CD4-positive, alpha-beta memory T cell (primary cell): ENCODE results near the gene MXRA7. TPM values are rescaled to one million over a fixed set of nuclear protein-coding genes. Genes with fewer than 3 reads are reported as not detected.

Experiments
- CTCF ChIA-PET: fragments of 350-600 bp; sonication (Branson Sonifier 250); formaldehyde crosslinking; loops from one replicate; lab custom pipeline; 2021; ENCODE audit warnings: inconsistent platforms; ENCODE audit not compliant: partially characterized antibody; lab: Charles Lee
- POLR2A ChIA-PET: fragments of 350-600 bp; sonication (Branson Sonifier 250); formaldehyde crosslinking; loops from one replicate; lab custom pipeline; 2021; ENCODE audit not compliant: partially characterized antibody; lab: Charles Lee
- DNase-seq, 5 donors: peaks; one replicate each; pipeline versions ENCODE4 v3.0.0 to v3.0.0-alpha.2; 2020 to 2022; ENCODE audit warnings: mixed read lengths in 1 of 5
- H3K27ac ChIP-seq: one replicate; pipeline ENCODE4 v1.7.0; 2013; ENCODE audit warnings: low read depth, low read length
- H3K27me3 ChIP-seq: 2 replicates; pipeline ENCODE4 v1.7.0; 2013; ENCODE audit warnings: mild to moderate bottlenecking, low read length, moderate library complexity; ENCODE audit not compliant: insufficient read depth
- H3K36me3 ChIP-seq: 2 replicates; pipeline ENCODE4 v1.7.0; 2013; ENCODE audit warnings: mild to moderate bottlenecking, low read length, moderate library complexity; ENCODE audit not compliant: insufficient read depth
- H3K4me1 ChIP-seq: 2 replicates; pipeline ENCODE4 v1.7.0; 2013; ENCODE audit warnings: mild to moderate bottlenecking, low read length, moderate library complexity; ENCODE audit not compliant: insufficient read depth
- H3K4me3 ChIP-seq, 2 donors: one replicate each; pipeline ENCODE4 v1.7.0; 2013; ENCODE audit warnings: low read length in 2 of 2, mild to moderate bottlenecking in 1 of 2
- H3K9me3 ChIP-seq, 2 donors: one replicate each; pipeline ENCODE4 v1.7.0; 2013; ENCODE audit warnings: low read length in 2 of 2, control low read depth in 1 of 2; ENCODE audit not compliant: control insufficient read depth in 1 of 2
- H3K27ac Mint-ChIP-seq, 7 donors: one replicate each; pipeline ENCODE4 v1.8.0; 2020 to 2021; ENCODE audit warnings: mixed read lengths in 7 of 7, mild to moderate bottlenecking in 6 of 7, inconsistent platforms in 3 of 7, moderate library complexity in 3 of 7
- H3K27me3 Mint-ChIP-seq, 2 donors: one replicate each; pipeline ENCODE4 v1.8.0; 2020 to 2021; ENCODE audit warnings: mixed read lengths in 2 of 2
- H3K36me3 Mint-ChIP-seq, 2 donors: one replicate each; pipeline ENCODE4 v1.8.0; 2020 to 2021; ENCODE audit warnings: mixed read lengths in 2 of 2, inconsistent platforms in 1 of 2, mild to moderate bottlenecking in 1 of 2
- H3K4me1 Mint-ChIP-seq, 4 donors: one replicate each; pipeline ENCODE4 v1.8.0; 2020 to 2021; ENCODE audit warnings: mixed read lengths in 4 of 4, mild to moderate bottlenecking in 1 of 4
- H3K4me3 Mint-ChIP-seq, 8 donors: one replicate each; pipeline ENCODE4 v1.8.0; 2020 to 2021; ENCODE audit warnings: mixed read lengths in 8 of 8, mild to moderate bottlenecking in 7 of 8, moderate library complexity in 6 of 8, inconsistent platforms in 3 of 8
- H3K9me3 Mint-ChIP-seq, 8 donors: one replicate each; pipeline ENCODE4 v1.8.0; 2020 to 2021; ENCODE audit warnings: mixed read lengths in 8 of 8, mild to moderate bottlenecking in 5 of 8, inconsistent platforms in 3 of 8, moderate library complexity in 1 of 8
- intact Hi-C: fragments of 100-400 bp; cut with micrococcal nuclease; formaldehyde crosslinking; loops from one replicate; pipeline ENCODE4 v1.15.1; 2023
- polyA plus RNA-seq, 2 donors: library from polyadenylated mRNA; unstranded; fragments of 300-500 nt; fragmentation: Illumina TruSeq; gene quantifications; one replicate each; pipeline ENCODE4 v1.2.3, GENCODE V29; 2021
- total RNA-seq, 2 experiments: library from RNA; stranded (reverse); gene quantifications; one replicate each; pipeline ENCODE4 v1.2.3, GENCODE V29; 2021

MXRA7 gene, protein sequence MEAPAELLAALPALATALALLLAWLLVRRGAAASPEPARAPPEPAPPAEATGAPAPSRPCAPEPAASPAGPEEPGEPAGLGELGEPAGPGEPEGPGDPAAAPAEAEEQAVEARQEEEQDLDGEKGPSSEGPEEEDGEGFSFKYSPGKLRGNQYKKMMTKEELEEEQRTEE
- total RNA-seq (1 to 10 TPM; 6.3 to 9.2 TPM), polyA plus RNA-seq (10 to 100 TPM in 1 of 2 donors, 1 to 10 TPM in 1; 5.3 to 15.0 TPM)

DNA sequence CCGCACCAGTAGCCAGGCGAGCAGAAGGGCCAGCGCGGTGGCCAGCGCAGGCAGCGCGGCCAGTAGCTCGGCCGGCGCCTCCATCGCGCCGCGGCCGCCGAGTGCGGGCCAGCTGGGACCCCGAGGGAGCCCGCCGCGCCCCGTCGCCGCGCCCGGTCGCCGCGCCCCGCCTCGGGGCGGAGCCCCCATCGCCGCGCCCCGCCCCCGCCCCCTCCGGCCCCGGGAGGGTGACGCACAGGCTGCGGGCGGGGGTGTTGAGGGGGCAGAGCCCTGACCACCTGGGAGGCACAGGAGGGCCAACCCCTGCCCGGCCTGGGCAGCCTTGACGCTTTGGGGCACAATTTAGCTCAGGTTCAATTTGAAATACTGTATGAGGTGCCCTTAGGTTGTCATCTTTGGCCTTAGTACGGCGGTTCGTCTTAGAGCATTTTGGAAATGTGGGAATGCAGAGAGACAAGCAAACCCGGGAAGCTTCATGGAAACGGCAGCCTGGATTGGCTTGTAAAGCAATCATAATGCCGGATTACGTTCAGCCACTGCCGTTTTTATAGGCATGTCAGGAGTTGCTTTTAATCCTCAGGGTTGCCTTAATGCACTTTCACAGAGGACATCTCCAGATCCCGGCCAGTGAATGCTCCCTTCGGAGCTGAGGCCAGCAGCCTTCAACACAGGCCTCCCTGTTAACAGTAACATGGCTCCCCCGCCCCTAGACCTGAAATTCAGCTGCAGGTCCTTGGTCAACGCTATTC is at the start of gene MXRA7:
Gene MXRA7 (minus strand): TSS at position 103 of the 749 bp plus-strand sequence. CDS start 19 bp downstream, at position 84.
- no peaks in the 10 kb centered on the region for H3K27me3 ChIP-seq
- peak; percentile 34 to 56 (median 38) for DNase-seq
- Mint-ChIP-seq H3K27me3 (no peaks in the 10 kb centered on the region), H3K36me3 (peaks cover 22 to 24% of the 10 kb centered on the region in 2 donors), H3K4me3 (peak within 1 kb of the TSS; percentile 75 to 86 (median 80)), H3K4me1 (peaks cover 19 to 49% (median 30%) of the 10 kb centered on the region in 4 donors), H3K27ac (peak within 1 kb of the TSS; percentile 15 to 86 (median 64)), H3K9me3 (no peaks in the 10 kb centered on the region)
- CTCF ChIA-PET = interaction anchor here (1.2 to 6.4 kb wide), 3 partner anchors 15 to 153 kb away, joined by 5 to 54 read pairs (median 5); partner anchors contain the start of genes JMJD6 and METTL23
- H3K4me3 ChIP-seq = peak within 1 kb of the TSS in 1 of 2 donors; percentile 37
- peaks cover 16% of the 10 kb centered on the region for H3K36me3 ChIP-seq
- H3K4me1 ChIP-seq = peaks cover 38% of the 10 kb centered on the region
- H3K27ac ChIP-seq = no peak within 1 kb of the TSS
- POLR2A ChIA-PET = interaction anchor here (1.0 to 3.0 kb wide), 7 partner anchors 9 to 154 kb away, joined by 3 to 14 read pairs (median 6); partner anchors contain the start of genes JMJD6, METTL23, MFSD11 and SRSF2
- H3K9me3 ChIP-seq = no peaks in the 10 kb centered on the region
- intact Hi-C loops = loop anchor here (5.0 kb wide), 1 partner anchor 126 kb away; no protein-coding TSS in a partner anchor

DNA sequence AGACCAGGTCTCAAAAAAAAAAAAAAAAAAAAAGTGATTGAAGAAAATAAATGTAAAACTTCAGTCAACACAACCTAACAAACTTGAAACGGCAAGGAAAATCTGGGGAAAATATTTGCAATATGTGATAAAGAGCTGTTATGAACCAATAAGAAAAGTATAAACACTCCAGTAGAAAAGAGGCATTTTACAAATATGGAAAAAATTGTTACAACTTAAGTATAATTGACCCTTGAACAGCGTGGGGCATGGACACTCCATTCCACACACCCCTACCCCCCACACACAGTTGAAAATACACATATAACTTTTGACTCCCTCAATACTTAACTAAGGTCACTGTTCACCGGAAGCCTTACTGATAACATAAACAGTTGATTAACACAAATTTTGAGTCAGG is 47.8 kb upstream of the MXRA7 start:
- Histone ChIP-seq H3K4me3 (no peak overlapping the region), H3K9me3 (no peaks in the 10 kb centered on the region), H3K27me3 (no peaks in the 10 kb centered on the region), H3K36me3 (peaks cover 7% of the 10 kb centered on the region), H3K4me1 (peaks cover 14% of the 10 kb centered on the region), H3K27ac (no peak overlapping the region)
- H3K4me3 Mint-ChIP-seq = no peak overlapping the region
- intact Hi-C loops = no loop called here
- H3K27ac Mint-ChIP-seq = no peak overlapping the region
- no peak for DNase-seq
- H3K36me3 Mint-ChIP-seq = peaks cover 12 to 15% of the 10 kb centered on the region in 2 donors
- POLR2A ChIA-PET = interaction anchor here (1.2 to 1.4 kb wide), 2 partner anchors 21 to 31 kb away, joined by 3 to 5 read pairs; partner anchors contain the start of genes MFSD11 and SRSF2
- CTCF ChIA-PET = no interaction called here
- H3K9me3 Mint-ChIP-seq = no peaks in the 10 kb centered on the region
- H3K4me1 Mint-ChIP-seq = peaks cover 6 to 12% (median 8%) of the 10 kb centered on the region in 4 donors
- H3K27me3 Mint-ChIP-seq = no peaks in the 10 kb centered on the region

DNA sequence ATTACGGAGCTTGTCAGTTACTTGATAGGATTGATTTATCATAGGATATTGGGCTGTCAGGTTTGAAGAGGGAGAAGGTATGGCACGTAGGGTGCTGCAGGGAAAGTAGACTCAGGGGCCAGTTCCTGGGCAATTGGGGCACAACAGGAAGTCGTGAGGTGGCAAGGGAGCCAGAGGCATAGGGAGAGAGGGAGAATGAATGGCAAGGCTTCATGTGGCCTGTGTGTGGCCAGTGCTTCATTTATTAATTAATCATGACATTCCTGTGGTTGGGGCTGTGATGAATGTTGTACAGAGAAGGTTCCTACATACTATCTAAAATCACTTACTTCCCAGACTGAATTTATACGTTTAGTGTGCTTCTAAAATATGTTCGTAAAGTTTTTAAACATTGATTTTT is 46.5 kb upstream of the MXRA7 start:
- peak overlapping the region in 4 of 7 donors; percentile 54 to 92 (median 62) for H3K27ac Mint-ChIP-seq

DNA sequence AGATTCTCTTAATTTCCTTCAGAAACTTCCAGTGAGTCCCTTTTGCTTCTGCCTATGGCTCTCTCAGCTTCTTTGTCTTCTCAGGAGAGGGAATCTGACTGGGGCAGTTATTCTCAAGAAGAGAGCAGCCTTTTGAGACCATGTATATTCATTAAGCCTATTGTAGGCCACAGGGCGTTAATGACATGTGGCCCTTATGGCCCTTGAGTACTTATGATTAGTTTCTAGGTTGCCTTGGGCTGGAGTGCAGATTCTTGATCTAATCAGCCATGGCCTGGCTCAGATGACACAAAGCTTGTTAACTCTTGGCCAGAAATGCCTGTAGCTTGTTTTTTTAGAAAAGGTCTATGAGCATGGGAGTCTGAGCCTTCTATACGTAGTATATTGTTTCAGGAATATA is 44.5 kb upstream of the MXRA7 start:
- H3K4me3 Mint-ChIP-seq = no peak overlapping the region
- ChIA-PET CTCF (no interaction called here), POLR2A (interaction anchor here (0.6 to 1.2 kb wide), 5 partner anchors 17 to 41 kb away, joined by 3 to 8 read pairs (median 3); partner anchors contain the start of genes MFSD11 and SRSF2)
- Histone ChIP-seq H3K27me3 (no peaks in the 10 kb centered on the region), H3K27ac (no peak overlapping the region), H3K4me1 (peaks cover 36% of the 10 kb centered on the region), H3K4me3 (no peak overlapping the region), H3K36me3 (peaks cover 7% of the 10 kb centered on the region), H3K9me3 (no peaks in the 10 kb centered on the region)
- no peaks in the 10 kb centered on the region for H3K9me3 Mint-ChIP-seq
- H3K36me3 Mint-ChIP-seq = peaks cover 12 to 23% of the 10 kb centered on the region in 2 donors
- no peak for DNase-seq
- no peaks in the 10 kb centered on the region for H3K27me3 Mint-ChIP-seq
- H3K4me1 Mint-ChIP-seq = peaks cover 20 to 33% (median 26%) of the 10 kb centered on the region in 4 donors
- peak overlapping the region in 4 of 7 donors; percentile 25 to 97 (median 44) for H3K27ac Mint-ChIP-seq
- intact Hi-C loops = no loop called here

More for the DNA sequence above, 46.5 kb upstream of the MXRA7 start:
- H3K27me3 Mint-ChIP-seq = no peaks in the 10 kb centered on the region
- Histone ChIP-seq H3K36me3 (peaks cover 7% of the 10 kb centered on the region), H3K27ac (no peak overlapping the region), H3K27me3 (no peaks in the 10 kb centered on the region), H3K4me1 (peaks cover 24% of the 10 kb centered on the region), H3K9me3 (no peaks in the 10 kb centered on the region), H3K4me3 (no peak overlapping the region)
- no peaks in the 10 kb centered on the region for H3K9me3 Mint-ChIP-seq
- DNase-seq = no peak
- intact Hi-C loops = no loop called here
- ChIA-PET CTCF (interaction anchor here (0.7 to 1.5 kb wide), 2 partner anchors 13 to 30 kb away, joined by 3 read pairs; no protein-coding TSS in a partner anchor), POLR2A (interaction anchor here (0.9 to 1.2 kb wide), 2 partner anchors 20 to 22 kb away, joined by 3 to 7 read pairs; partner anchors contain the start of genes MFSD11 and SRSF2)
- no peak overlapping the region for H3K4me3 Mint-ChIP-seq
- H3K4me1 Mint-ChIP-seq = peaks cover 17 to 25% (median 20%) of the 10 kb centered on the region in 4 donors
- H3K36me3 Mint-ChIP-seq = peaks cover 12 to 23% of the 10 kb centered on the region in 2 donors

DNA sequence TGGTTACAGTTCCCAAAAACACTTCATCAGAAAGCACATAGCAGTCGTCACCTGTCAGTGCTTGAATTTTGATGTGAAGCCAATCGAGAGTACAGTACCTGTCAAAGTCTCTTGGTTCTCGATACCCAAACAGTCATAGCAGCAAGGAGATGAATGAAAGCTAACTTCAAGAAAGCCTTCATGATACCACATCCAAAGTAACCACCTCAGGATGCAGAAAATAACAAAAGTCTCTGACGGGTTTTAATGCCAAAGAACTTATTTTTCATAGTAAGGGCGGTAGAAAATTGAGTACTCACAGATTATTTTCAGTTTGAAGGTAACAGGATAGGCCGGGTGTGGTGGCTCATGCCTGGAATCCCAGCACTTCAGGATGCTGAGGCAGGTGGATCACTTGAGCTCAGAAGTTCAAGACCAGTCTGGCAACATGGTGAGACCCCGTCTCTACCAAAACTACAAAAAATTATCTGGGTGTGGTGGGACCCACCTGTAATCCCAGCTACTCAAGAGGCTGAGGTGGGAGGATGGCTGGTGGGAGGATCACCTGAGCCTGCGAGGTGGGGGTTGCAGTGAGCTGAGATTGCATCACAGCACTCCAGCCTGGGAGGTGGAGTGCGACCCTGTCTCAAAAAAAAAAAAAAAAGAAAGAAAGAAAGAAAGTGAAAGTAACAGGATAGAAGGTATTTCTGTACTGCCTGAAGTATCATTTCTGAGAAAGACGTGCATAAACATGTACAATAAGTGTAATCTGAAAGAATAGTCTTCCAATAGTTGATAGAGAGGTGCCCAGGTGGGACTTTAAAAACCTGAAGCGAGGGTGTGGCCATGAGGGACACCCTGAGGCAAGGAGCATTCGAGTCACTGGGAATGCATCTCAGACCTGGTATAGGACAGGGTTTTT is 42.5 kb upstream of the MXRA7 start:
- Histone ChIP-seq H3K4me1 (peaks cover 36% of the 10 kb centered on the region), H3K27ac (peak overlapping the region; percentile 69), H3K9me3 (no peaks in the 10 kb centered on the region), H3K4me3 (peak overlapping the region; percentile 46 to 62), H3K27me3 (no peaks in the 10 kb centered on the region), H3K36me3 (peaks cover 7% of the 10 kb centered on the region)
- no peaks in the 10 kb centered on the region for H3K9me3 Mint-ChIP-seq
- intact Hi-C loops = loop anchor here (1.0 kb wide), 2 partner anchors 16 to 20 kb away; partner anchors contain the start of gene SRSF2
- ChIA-PET CTCF (interaction anchor here (0.7 to 1.7 kb wide), 4 partner anchors 19 to 892 kb away, joined by 3 to 5 read pairs (median 4); no protein-coding TSS in a partner anchor), POLR2A (interaction anchor here (0.6 to 2.5 kb wide), 5 partner anchors 15 to 27 kb away, joined by 3 to 62 read pairs (median 14); partner anchors contain the start of genes JMJD6, METTL23, MFSD11 and SRSF2)
- DNase-seq = peak; percentile 65 to 82 (median 73)
- peak overlapping the region; percentile 95 to 99 (median 97) for H3K27ac Mint-ChIP-seq
- H3K4me1 Mint-ChIP-seq = peaks cover 23 to 33% (median 27%) of the 10 kb centered on the region in 4 donors
- peaks cover 21 to 28% of the 10 kb centered on the region in 2 donors for H3K36me3 Mint-ChIP-seq
- no peaks in the 10 kb centered on the region for H3K27me3 Mint-ChIP-seq
- H3K4me3 Mint-ChIP-seq = peak overlapping the region; percentile 87 to 93 (median 91)

DNA sequence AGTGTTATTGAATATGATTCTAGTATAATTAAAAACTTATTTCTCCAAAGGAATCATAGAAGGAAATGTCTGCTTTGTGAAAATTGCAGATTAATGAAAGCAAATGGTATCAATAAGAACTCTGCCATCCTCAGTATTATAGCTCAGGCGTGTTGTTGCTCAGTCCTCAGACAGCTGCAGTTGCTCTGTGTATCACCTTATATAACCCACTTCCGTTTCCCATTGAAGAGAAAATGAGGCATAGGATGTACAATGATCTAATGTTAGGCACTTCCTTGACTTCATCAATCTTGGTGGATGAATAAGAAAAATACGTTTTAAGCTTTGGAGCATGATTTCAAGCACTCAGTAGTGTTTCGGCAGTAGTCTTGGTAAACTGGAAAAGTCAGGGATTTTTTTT is 41.2 kb upstream of the MXRA7 start:
- Mint-ChIP-seq H3K4me3 (peak overlapping the region; percentile 71 to 84 (median 80)), H3K9me3 (no peaks in the 10 kb centered on the region), H3K27me3 (no peaks in the 10 kb centered on the region), H3K4me1 (peaks cover 21 to 29% (median 25%) of the 10 kb centered on the region in 4 donors), H3K36me3 (peaks cover 16 to 26% of the 10 kb centered on the region in 2 donors), H3K27ac (peak overlapping the region; percentile 95 to 99 (median 97))
- H3K27me3 ChIP-seq = no peaks in the 10 kb centered on the region
- no peaks in the 10 kb centered on the region for H3K9me3 ChIP-seq
- intact Hi-C loops = no loop called here
- H3K36me3 ChIP-seq = peaks cover 4% of the 10 kb centered on the region
- peak overlapping the region in 1 of 2 donors; percentile 62 for H3K4me3 ChIP-seq
- peaks cover 36% of the 10 kb centered on the region for H3K4me1 ChIP-seq
- H3K27ac ChIP-seq = peak overlapping the region; percentile 69
- POLR2A ChIA-PET = interaction anchor here (0.8 to 2.5 kb wide), 6 partner anchors 10 to 72 kb away, joined by 3 to 62 read pairs (median 10); partner anchors contain the start of genes JMJD6, METTL23, MFSD11 and SRSF2
- peak; percentile 52 to 65 (median 60) for DNase-seq
- CTCF ChIA-PET = interaction anchor here (1.7 kb wide), 1 partner anchor 24 kb away, joined by 5 read pairs; no protein-coding TSS in a partner anchor
